ENCODE data around the gene DGKD.

Gene DGKD

DNA sequence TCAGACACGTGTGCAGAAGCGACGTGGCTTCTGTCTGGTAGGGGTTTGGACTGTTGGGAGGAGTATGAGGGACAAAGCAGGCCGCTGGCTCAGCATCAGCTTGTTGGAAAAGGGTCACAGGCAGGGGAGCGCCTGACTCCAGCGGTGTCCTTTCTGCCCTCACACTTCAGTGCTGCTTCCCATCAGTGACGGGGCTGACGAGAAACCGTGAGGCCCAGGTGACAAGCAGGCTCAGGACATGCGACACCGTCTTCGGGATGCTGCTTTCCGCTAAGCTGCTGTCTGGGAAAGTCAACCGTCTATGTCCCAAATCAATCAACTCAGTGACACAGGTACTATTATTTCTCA lies 121.7 kb downstream of the DGKD start:
- no peaks in the 10 kb centered on the region for H3K27me3 ChIP-seq (ENCODE audit: insufficient read depth, low read length, poor library complexity)
- H3K4me1 ChIP-seq (ENCODE audit: insufficient read depth, low read length) = no peaks in the 10 kb centered on the region
- ATAC-seq (ENCODE audit: insufficient read depth, low read depth) (no peak), DNase-seq (no peak)
- TF ChIP-seq EZH2 (IDR thresholded peaks at IDR 0.05; ENCODE audit: borderline replicate concordance, low read depth, low read length, severe bottlenecking) = no peak
- TF ChIP-seq, protein P1, sequence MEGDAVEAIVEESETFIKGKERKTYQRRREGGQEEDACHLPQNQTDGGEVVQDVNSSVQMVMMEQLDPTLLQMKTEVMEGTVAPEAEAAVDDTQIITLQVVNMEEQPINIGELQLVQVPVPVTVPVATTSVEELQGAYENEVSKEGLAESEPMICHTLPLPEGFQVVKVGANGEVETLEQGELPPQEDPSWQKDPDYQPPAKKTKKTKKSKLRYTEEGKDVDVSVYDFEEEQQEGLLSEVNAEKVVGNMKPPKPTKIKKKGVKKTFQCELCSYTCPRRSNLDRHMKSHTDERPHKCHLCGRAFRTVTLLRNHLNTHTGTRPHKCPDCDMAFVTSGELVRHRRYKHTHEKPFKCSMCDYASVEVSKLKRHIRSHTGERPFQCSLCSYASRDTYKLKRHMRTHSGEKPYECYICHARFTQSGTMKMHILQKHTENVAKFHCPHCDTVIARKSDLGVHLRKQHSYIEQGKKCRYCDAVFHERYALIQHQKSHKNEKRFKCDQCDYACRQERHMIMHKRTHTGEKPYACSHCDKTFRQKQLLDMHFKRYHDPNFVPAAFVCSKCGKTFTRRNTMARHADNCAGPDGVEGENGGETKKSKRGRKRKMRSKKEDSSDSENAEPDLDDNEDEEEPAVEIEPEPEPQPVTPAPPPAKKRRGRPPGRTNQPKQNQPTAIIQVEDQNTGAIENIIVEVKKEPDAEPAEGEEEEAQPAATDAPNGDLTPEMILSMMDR (IDR thresholded peaks at IDR 0.05; ENCODE audit: borderline replicate concordance, extremely low read depth, low read length, poor library complexity, severe bottlenecking) = no peak
- H3K9me3 ChIP-seq (ENCODE audit: insufficient read depth, low read length, severe bottlenecking) = no peaks in the 10 kb centered on the region
- no peak overlapping the region for H2AFZ ChIP-seq (ENCODE audit: low read depth, low read length)
- H3K36me3 ChIP-seq (ENCODE audit: insufficient read depth, low read length) = peaks cover 13% of the 10 kb centered on the region; the same call in 1 of the 2 replicates
- no peak overlapping the region for H3K9ac ChIP-seq (ENCODE audit: low read depth, low read length)
- H3K4me3 ChIP-seq (ENCODE audit: low read depth in 1 of 2, low read length in 2 of 2) = no peak overlapping the region
- H3K79me2 ChIP-seq (ENCODE audit: insufficient read depth, low read length) = no peaks in the 10 kb centered on the region
- no peaks in the 10 kb centered on the region; the same call in 1 of the 2 replicates for H4K20me1 ChIP-seq (ENCODE audit: insufficient read depth, low read length)
- H3K4me2 ChIP-seq (ENCODE audit: insufficient read depth, low read length) = no peak overlapping the region
- H3K27ac ChIP-seq (ENCODE audit: low read length) = no peak overlapping the region

DNA sequence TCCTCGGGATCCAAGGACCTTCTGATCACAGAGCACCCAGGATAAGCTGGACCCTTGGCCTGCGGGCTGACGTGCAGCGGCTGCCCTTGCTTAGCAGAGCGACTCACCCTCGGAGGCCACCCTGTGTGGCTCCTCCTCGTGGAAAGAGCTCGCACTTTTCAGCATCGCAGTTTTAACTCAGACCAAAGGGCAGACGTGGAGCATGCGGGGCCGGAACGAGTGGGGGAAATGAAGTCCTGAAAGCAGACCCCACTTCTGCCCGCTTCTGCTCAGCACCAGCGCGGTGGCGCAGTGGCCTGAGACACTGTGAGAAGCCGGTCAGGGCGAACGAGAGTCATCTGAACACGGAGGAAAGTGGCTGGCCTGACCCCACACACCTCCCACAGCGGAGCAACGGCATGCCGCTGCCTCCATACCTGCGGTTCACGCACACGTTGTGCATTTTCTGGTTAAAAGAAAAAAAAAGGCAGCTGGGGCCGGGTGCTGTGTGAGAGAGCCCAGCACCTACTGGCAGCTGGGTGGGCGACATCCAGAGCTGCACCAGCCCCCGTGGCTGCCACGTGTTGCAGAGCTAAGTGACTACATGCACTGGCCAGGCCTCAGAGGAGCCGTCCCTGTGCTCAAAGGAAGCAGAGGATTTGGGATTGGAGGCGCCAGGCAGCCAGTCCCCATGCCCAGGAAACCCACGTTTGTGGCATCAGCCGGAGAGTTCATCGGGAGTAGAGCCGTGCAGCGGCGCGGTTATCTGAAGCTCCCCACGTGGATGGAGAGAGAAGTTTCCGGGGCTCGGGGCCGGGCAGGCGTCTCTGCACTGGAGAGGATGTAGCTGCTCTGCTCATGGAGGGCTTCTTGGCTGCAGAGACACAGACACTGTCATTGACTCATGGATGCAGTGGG lies 122.6 kb downstream of the DGKD start:
- Histone ChIP-seq H4K20me1 (ENCODE audit: insufficient read depth, low read length) (no peaks in the 10 kb centered on the region; the same call in 1 of the 2 replicates), H3K27ac (ENCODE audit: low read length) (no peak overlapping the region)
- TF ChIP-seq, protein P1 (IDR thresholded peaks at IDR 0.05; ENCODE audit: borderline replicate concordance, extremely low read depth, low read length, poor library complexity, severe bottlenecking) = no peak

DNA sequence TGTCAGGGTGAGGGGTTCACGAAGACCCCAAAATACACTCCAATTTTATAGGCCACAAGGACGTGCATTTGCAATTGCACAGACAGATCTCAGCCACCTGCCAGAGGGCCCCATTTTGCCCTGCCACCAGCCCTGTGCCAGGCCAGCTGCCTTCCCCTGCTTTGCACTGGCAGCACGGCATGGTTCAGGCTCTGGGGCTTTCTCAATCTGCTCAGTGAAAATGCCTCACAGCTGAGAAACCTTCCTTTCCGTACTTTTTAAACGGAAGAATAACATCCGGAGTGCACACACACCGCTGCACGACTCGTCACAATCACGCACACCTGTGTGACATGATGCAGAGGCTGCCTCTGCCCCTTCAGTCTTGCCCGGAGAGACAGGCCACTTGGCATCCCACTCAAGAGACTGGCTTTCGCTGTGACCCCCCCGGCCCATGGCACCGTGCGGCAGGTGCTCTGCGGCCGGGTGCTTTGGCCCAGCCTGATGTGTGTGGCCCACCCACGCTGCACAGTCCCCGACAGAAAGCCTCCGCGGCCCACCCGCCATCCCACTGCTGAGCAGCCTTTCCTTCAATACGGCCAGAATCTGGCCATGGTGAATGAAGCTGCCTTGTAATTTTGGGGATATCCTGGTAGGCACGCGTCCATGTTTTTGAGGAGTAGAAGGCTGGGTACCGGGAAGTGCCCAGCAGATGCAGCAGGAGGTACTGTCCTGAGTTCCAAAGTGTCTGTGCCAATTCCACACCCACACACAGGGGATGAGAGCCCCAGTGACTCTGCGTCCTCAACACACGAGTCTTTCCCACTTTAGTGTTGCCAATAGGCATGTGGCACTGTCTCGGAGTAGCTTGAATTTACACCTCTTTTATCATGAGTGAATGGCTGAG lies 123.5 kb downstream of the DGKD start:
- H2AFZ ChIP-seq (ENCODE audit: low read depth, low read length) = no peak overlapping the region
- peaks cover 20% of the 10 kb centered on the region for H3K36me3 ChIP-seq (ENCODE audit: insufficient read depth, low read length)

More for the DNA sequence above, 122.6 kb downstream of the DGKD start:
- Histone ChIP-seq H3K4me3 (ENCODE audit: low read depth in 1 of 2, low read length in 2 of 2) (no peak overlapping the region), H3K79me2 (ENCODE audit: insufficient read depth, low read length) (no peaks in the 10 kb centered on the region), H3K4me1 (ENCODE audit: insufficient read depth, low read length) (no peaks in the 10 kb centered on the region), H2AFZ (ENCODE audit: low read depth, low read length) (no peak overlapping the region), H3K9ac (ENCODE audit: low read depth, low read length) (no peak overlapping the region), H3K4me2 (ENCODE audit: insufficient read depth, low read length) (no peak overlapping the region), H3K27me3 (ENCODE audit: insufficient read depth, low read length, poor library complexity) (no peaks in the 10 kb centered on the region), H3K36me3 (ENCODE audit: insufficient read depth, low read length) (peaks cover 17% of the 10 kb centered on the region), H3K9me3 (ENCODE audit: insufficient read depth, low read length, severe bottlenecking) (no peaks in the 10 kb centered on the region)
- no peak for DNase-seq
- no peak for ATAC-seq (ENCODE audit: insufficient read depth, low read depth)

More for the DNA sequence above, 123.5 kb downstream of the DGKD start:
- Histone ChIP-seq H3K9ac (ENCODE audit: low read depth, low read length) (no peak overlapping the region), H3K4me3 (ENCODE audit: low read depth in 1 of 2, low read length in 2 of 2) (no peak overlapping the region), H4K20me1 (ENCODE audit: insufficient read depth, low read length) (no peaks in the 10 kb centered on the region; the same call in 1 of the 2 replicates), H3K4me2 (ENCODE audit: insufficient read depth, low read length) (no peak overlapping the region), H3K27me3 (ENCODE audit: insufficient read depth, low read length, poor library complexity) (no peaks in the 10 kb centered on the region), H3K27ac (ENCODE audit: low read length) (no peak overlapping the region), H3K9me3 (ENCODE audit: insufficient read depth, low read length, severe bottlenecking) (no peaks in the 10 kb centered on the region), H3K79me2 (ENCODE audit: insufficient read depth, low read length) (no peaks in the 10 kb centered on the region), H3K4me1 (ENCODE audit: insufficient read depth, low read length) (no peaks in the 10 kb centered on the region)
- DNase-seq = no peak
- no peak for TF ChIP-seq EZH2 (IDR thresholded peaks at IDR 0.05; ENCODE audit: borderline replicate concordance, low read depth, low read length, severe bottlenecking)
- TF ChIP-seq, protein P1 (IDR thresholded peaks at IDR 0.05; ENCODE audit: borderline replicate concordance, extremely low read depth, low read length, poor library complexity, severe bottlenecking) = no peak
- ATAC-seq (ENCODE audit: insufficient read depth, low read depth) = no peak
